Neural progenitor cell (in vitro differentiated cells): ENCODE measurements around the gene PAPOLB. TPM values are rescaled to one million over a fixed set of nuclear protein-coding genes. Genes with fewer than 3 reads are reported as not detected.

Experiments used
- DNase-seq: peaks from one replicate; pipeline ENCODE4 v3.0.0-alpha.2; 2016; ENCODE audit warnings: low spot score
- H2AFZ ChIP-seq: fragments of 200-600 bp; sonication (generic); replicated peaks from 2 replicates; pipeline ENCODE4 v1.6.1; 2016; ENCODE audit warnings: antibody characterized with exemption
- H3F3A ChIP-seq: fragments of 200-600 bp; sonication (generic); 2 replicates; pipeline ENCODE4 v1.6.1; 2016; ENCODE audit warnings: antibody characterized with exemption, low read depth
- H3K27ac ChIP-seq: fragments of 200-600 bp; sonication (generic); 2 replicates; pipeline ENCODE4 v1.5.1; 2016; ENCODE audit warnings: mild to moderate bottlenecking
- H3K27me3 ChIP-seq: fragments of 200-600 bp; sonication (generic); 2 replicates; pipeline ENCODE4 v1.6.1; 2016; ENCODE audit warnings: mild to moderate bottlenecking, moderate library complexity
- H3K36me3 ChIP-seq: fragments of 200-600 bp; sonication (generic); 2 replicates; pipeline ENCODE4 v1.5.1; 2016
- H3K4me1 ChIP-seq: fragments of 200-600 bp; sonication (generic); 2 replicates; pipeline ENCODE4 v1.6.1; 2016; ENCODE audit warnings: mixed run types
- H3K4me2 ChIP-seq: fragments of 200-600 bp; sonication (generic); 2 replicates; pipeline ENCODE4 v1.6.1; 2016
- H3K4me3 ChIP-seq: fragments of 200-600 bp; sonication (generic); 2 replicates; pipeline ENCODE4 v1.5.1; 2016
- H3K79me2 ChIP-seq: fragments of 200-600 bp; sonication (generic); 2 replicates; pipeline ENCODE4 v1.6.1; 2016; ENCODE audit warnings: low read depth
- H3K9ac ChIP-seq: fragments of 200-600 bp; sonication (generic); 2 replicates; pipeline ENCODE4 v1.6.1; 2016
- H3K9me3 ChIP-seq: fragments of 200-600 bp; sonication (generic); 2 replicates; pipeline ENCODE4 v1.5.1; 2016; ENCODE audit warnings: low read depth
- H4K20me1 ChIP-seq: fragments of 200-600 bp; sonication (generic); 2 replicates; pipeline ENCODE4 v1.6.1; 2016; ENCODE audit warnings: low read depth
- H3K27ac Mint-ChIP-seq: 3 replicates; pipeline ENCODE4 v1.8.0; 2021; ENCODE audit warnings: mixed read lengths
- H3K27me3 Mint-ChIP-seq: 2 replicates; pipeline ENCODE4 v1.8.0; 2022; ENCODE audit warnings: low read depth, mild to moderate bottlenecking, inconsistent platforms, moderate library complexity, mixed read lengths; ENCODE audit not compliant: insufficient read depth
- H3K36me3 Mint-ChIP-seq: 3 replicates; pipeline ENCODE4 v1.8.0; 2021; ENCODE audit warnings: mixed read lengths
- H3K4me1 Mint-ChIP-seq: 3 replicates; pipeline ENCODE4 v1.8.0; 2021; ENCODE audit warnings: mixed read lengths
- H3K4me3 Mint-ChIP-seq: 3 replicates; pipeline ENCODE4 v1.8.0; 2021; ENCODE audit warnings: mild to moderate bottlenecking, moderate library complexity, mixed read lengths
- H3K9me3 Mint-ChIP-seq: 3 replicates; pipeline ENCODE4 v1.8.0; 2020; ENCODE audit warnings: mixed read lengths
- EZH2 ChIP-seq: fragments of 200-600 bp; sonication (generic); IDR thresholded peaks from 2 replicates; pipeline ENCODE4 v1.6.1; 2017; ENCODE audit warnings: antibody characterized with exemption, mild to moderate bottlenecking, moderate library complexity
- EZH2phosphoT487 ChIP-seq: fragments of 200-600 bp; sonication (generic); IDR thresholded peaks from 2 replicates; pipeline ENCODE4 v1.6.1; 2017; ENCODE audit warnings: antibody characterized with exemption
- total RNA-seq: library from RNA; depleted of rRNA; stranded (reverse); fragments of >200 nt; gene quantifications from 2 replicates; pipeline ENCODE4 v1.2.3, GENCODE V29; 2015; ENCODE audit warnings: low replicate concordance
- TF ChIP-seq, protein P1 (sequence below): fragments of 200-600 bp; sonication (generic); IDR thresholded peaks from 2 replicates; pipeline ENCODE4 v1.5.1; 2017; ENCODE audit warnings: antibody characterized with exemption, mild to moderate bottlenecking

PAPOLB gene
- total RNA-seq, 1 donor from 2014 or later: not detected

DNA sequence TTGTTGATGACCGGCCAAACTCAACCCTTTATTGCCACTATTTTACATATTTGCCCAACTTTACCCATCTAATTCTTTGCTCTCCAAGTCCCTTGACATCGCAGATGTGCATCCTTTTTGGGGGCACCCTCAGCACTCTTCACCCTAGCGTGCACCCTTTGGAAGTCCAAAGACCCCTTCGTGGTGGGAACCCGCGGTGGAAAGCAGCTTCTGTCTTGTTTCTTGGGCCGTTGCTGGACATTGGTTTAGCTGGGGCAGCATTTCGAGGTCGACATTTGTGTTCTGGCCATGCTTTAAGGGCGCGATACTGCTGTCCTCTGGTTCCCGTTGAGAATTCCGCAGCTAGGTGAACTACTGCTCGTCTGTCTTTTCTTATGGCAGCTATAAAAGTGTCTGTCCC is 326 bp upstream of the PAPOLB start:
- no peak overlapping the region for H2AFZ ChIP-seq

DNA sequence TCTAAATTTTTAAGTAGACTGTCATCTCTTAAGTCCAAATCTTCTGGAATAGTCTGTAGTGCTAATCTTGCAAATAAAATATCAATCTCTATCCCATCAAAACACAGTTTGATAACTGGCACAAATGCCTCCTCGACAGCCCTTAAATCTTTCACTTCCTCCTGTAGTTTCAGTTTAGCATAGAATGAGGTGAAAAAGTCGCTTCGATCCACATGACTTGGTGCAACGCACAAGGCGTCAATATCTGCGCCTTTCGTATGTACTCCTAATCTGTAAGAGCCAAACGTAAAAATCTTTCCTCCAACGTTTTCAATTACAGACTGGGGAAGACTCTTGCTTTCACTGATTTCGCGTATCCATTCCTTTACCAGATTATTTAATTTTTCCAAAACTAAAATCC is 603 bp downstream of the PAPOLB start:
- Histone ChIP-seq H3K4me1 (no peaks in the 10 kb centered on the region), H2AFZ (no peak overlapping the region), H3K27me3 (peaks cover 4% of the 10 kb centered on the region), H3K79me2 (no peaks in the 10 kb centered on the region), H4K20me1 (no peaks in the 10 kb centered on the region), H3K9me3 (no peaks in the 10 kb centered on the region), H3K36me3 (no peaks in the 10 kb centered on the region), H3K4me2 (no peak overlapping the region), H3F3A (no peaks in the 10 kb centered on the region), H3K27ac (no peak overlapping the region), H3K4me3 (no peak overlapping the region), H3K9ac (no peak overlapping the region)
- Mint-ChIP-seq H3K9me3 (peaks cover 33% of the 10 kb centered on the region), H3K27ac (no peak overlapping the region), H3K4me1 (no peaks in the 10 kb centered on the region), H3K27me3 (peaks cover 2% of the 10 kb centered on the region), H3K4me3 (no peak overlapping the region), H3K36me3 (peaks cover 32% of the 10 kb centered on the region)
- TF ChIP-seq, protein P1, sequence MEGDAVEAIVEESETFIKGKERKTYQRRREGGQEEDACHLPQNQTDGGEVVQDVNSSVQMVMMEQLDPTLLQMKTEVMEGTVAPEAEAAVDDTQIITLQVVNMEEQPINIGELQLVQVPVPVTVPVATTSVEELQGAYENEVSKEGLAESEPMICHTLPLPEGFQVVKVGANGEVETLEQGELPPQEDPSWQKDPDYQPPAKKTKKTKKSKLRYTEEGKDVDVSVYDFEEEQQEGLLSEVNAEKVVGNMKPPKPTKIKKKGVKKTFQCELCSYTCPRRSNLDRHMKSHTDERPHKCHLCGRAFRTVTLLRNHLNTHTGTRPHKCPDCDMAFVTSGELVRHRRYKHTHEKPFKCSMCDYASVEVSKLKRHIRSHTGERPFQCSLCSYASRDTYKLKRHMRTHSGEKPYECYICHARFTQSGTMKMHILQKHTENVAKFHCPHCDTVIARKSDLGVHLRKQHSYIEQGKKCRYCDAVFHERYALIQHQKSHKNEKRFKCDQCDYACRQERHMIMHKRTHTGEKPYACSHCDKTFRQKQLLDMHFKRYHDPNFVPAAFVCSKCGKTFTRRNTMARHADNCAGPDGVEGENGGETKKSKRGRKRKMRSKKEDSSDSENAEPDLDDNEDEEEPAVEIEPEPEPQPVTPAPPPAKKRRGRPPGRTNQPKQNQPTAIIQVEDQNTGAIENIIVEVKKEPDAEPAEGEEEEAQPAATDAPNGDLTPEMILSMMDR: no peak
- TF ChIP-seq EZH2phosphoT487: no peak
- no peak for TF ChIP-seq EZH2
- no peak for DNase-seq

More for the DNA sequence above, 326 bp upstream of the PAPOLB start:
- no peaks in the 10 kb centered on the region for H4K20me1 ChIP-seq
- no peak overlapping the region for H3K4me2 ChIP-seq
- peaks cover 4% of the 10 kb centered on the region for H3K27me3 ChIP-seq
- H3K27me3 Mint-ChIP-seq: peaks cover 2% of the 10 kb centered on the region
- no peaks in the 10 kb centered on the region for H3K4me1 Mint-ChIP-seq
- peaks cover 35% of the 10 kb centered on the region for H3K36me3 Mint-ChIP-seq
- H3K4me1 ChIP-seq: no peaks in the 10 kb centered on the region
- H3K4me3 ChIP-seq: no peak overlapping the region
- no peak for TF ChIP-seq EZH2phosphoT487
- TF ChIP-seq, protein P1: no peak
- no peak for TF ChIP-seq EZH2
- DNase-seq: no peak
- H3F3A ChIP-seq: no peaks in the 10 kb centered on the region
- peaks cover 41% of the 10 kb centered on the region for H3K9me3 Mint-ChIP-seq
- H3K9me3 ChIP-seq: no peaks in the 10 kb centered on the region
- H3K4me3 Mint-ChIP-seq: no peak overlapping the region
- no peak overlapping the region for H3K9ac ChIP-seq
- H3K79me2 ChIP-seq: no peaks in the 10 kb centered on the region
- no peak overlapping the region for H3K27ac Mint-ChIP-seq
- H3K27ac ChIP-seq: no peak overlapping the region
- no peaks in the 10 kb centered on the region for H3K36me3 ChIP-seq

DNA sequence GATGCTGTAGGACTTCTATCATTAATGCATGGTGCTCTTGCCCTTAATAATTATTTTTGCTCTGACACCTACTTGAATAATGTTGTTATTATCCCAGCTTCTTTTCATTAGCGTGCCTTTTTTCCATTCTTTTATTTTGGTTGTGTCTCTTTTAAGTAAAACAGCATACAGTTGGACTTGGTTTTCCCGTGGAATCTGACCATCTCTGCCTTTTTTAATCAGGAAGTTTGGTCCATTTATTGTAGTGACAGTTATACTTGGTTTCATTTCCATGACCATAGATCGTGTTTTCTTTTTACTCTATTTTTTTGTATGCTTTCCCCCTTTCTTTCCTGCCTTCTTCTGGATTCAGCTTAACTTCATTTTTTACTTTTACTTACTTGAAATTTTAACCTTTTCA is 4.6 kb downstream of the PAPOLB start:
- Histone ChIP-seq H3K4me3 (no peak overlapping the region), H3K4me2 (no peak overlapping the region), H3K79me2 (no peaks in the 10 kb centered on the region), H3K9me3 (no peaks in the 10 kb centered on the region), H3K27me3 (peaks cover 4% of the 10 kb centered on the region), H2AFZ (no peak overlapping the region), H3K36me3 (no peaks in the 10 kb centered on the region), H3K4me1 (no peaks in the 10 kb centered on the region), H3K27ac (no peak overlapping the region), H3F3A (no peaks in the 10 kb centered on the region), H3K9ac (no peak overlapping the region), H4K20me1 (no peaks in the 10 kb centered on the region)
- TF ChIP-seq, protein P1: no peak
- TF ChIP-seq EZH2: no peak
- TF ChIP-seq EZH2phosphoT487: no peak
- Mint-ChIP-seq H3K27ac (no peak overlapping the region), H3K4me3 (no peak overlapping the region), H3K9me3 (peaks cover 17% of the 10 kb centered on the region), H3K27me3 (no peaks in the 10 kb centered on the region), H3K36me3 (peaks cover 21% of the 10 kb centered on the region), H3K4me1 (no peaks in the 10 kb centered on the region)
- no peak for DNase-seq
